Gastrocnemius medialis (tissue), 4 donors: ENCODE measurements around the gene LRCH1. TPM values are rescaled to one million over a fixed set of nuclear protein-coding genes. Genes with fewer than 3 reads are reported as not detected.

ENCODE experiments used
- ATAC-seq, 2 donors: fragments of 150-250 bp; one replicate each; pipeline ENCODE4 v1.9.1; 2016
- DNase-seq, 2 donors: peaks; one replicate each; pipeline ENCODE4 v3.0.0-alpha.2; 2019
- H3K27ac ChIP-seq, 4 donors: fragments of 200-600 bp; sonication (generic); 1 replicate in 1 of 4; 2 replicates in 3 of 4; pipeline ENCODE4 v1.5.1; 2016 to 2018; ENCODE audit warnings: mild to moderate bottlenecking in 2 of 4, moderate library complexity in 1 of 4
- H3K27me3 ChIP-seq, 3 donors: fragments of 200-600 bp; sonication (generic) in 2 of 3; 1 replicate in 1 of 3; 2 replicates in 2 of 3; pipeline versions ENCODE4 v1.5.1 to v1.6.0; 2016 to 2019; ENCODE audit warnings: mild to moderate bottlenecking in 1 of 3, moderate library complexity in 1 of 3
- H3K36me3 ChIP-seq, 2 donors: fragments of 200-600 bp; sonication (generic) in 1 of 2; one replicate each; pipeline ENCODE4 v1.5.1; 2017 to 2018
- H3K4me1 ChIP-seq, 2 donors: fragments of 200-600 bp; sonication (generic) in 1 of 2; one replicate each; pipeline ENCODE4 v1.5.1; 2016 to 2017; ENCODE audit warnings: mild to moderate bottlenecking in 2 of 2
- H3K4me3 ChIP-seq, 4 donors: fragments of 200-600 bp; sonication (generic) in 3 of 4; 1 replicate in 1 of 4; 2 replicates in 3 of 4; pipeline ENCODE4 v1.5.1; 2016 to 2019; ENCODE audit warnings: mild to moderate bottlenecking in 2 of 4
- H3K9me3 ChIP-seq, 3 donors: fragments of 200-600 bp; sonication (generic) in 2 of 3; 1 replicate in 1 of 3; 2 replicates in 2 of 3; pipeline ENCODE4 v1.5.1; 2016 to 2019
- CTCF ChIP-seq, 5 experiments: fragments of 450-650 bp in 3 of 5; fragments of 200-600 bp in 2 of 5; sonication (generic) in 2 of 5; IDR thresholded peaks in 4 of 5; conservative IDR thresholded peaks in 1 of 5; 1 replicate in 4 of 5; 2 replicates in 1 of 5; pipeline ENCODE4 v1.5.1; 2016 to 2019; ENCODE audit warnings: antibody characterized with exemption in 5 of 5, mild to moderate bottlenecking in 3 of 5, moderate library complexity in 3 of 5
- POLR2A ChIP-seq, 2 donors: fragments of 450-650 bp; IDR thresholded peaks; one replicate each; pipeline ENCODE4 v1.6.1; 2017; ENCODE audit warnings: antibody characterized with exemption in 2 of 2, mild to moderate bottlenecking in 2 of 2, moderate library complexity in 2 of 2
- in situ Hi-C, 4 donors: fragments of 200-750 bp; cut with MboI; loops; one replicate each; pipeline versions ENCODE4 v1.15.0 to v1.8.0; 2017; ENCODE audit warnings: low sequenced_read_pairs in 4 of 4
- intact Hi-C: fragments of 100-400 bp; cut with DNase I; formaldehyde crosslinking; loops from one replicate; pipeline ENCODE4 v1.15.1; 2023; ENCODE audit warnings: low total_unique reads
- total RNA-seq, 4 donors: library from RNA; depleted of rRNA; stranded (reverse); fragments of >200 nt; gene quantifications; one replicate each; pipeline versions ENCODE4 v1.1.0 to v1.2.3, GENCODE V29; 2016

The LRCH1 gene
- total RNA-seq, 4 donors from 2014 or later = 3.4 to 5.0 (median 3.9) TPM

- H3K27ac ChIP-seq = no peak overlapping the region
- no peaks in the 10 kb centered on the region for H3K36me3 ChIP-seq
- peaks cover 0 to 7% of the 10 kb centered on the region in 2 donors for H3K4me1 ChIP-seq
- H3K27me3 ChIP-seq = no peaks in the 10 kb centered on the region
- TF ChIP-seq CTCF (IDR thresholded peaks at IDR 0.05 in 4 of 5, conservative IDR thresholded peaks at IDR 0.05 in 1 of 5) (no peak), POLR2A (IDR thresholded peaks at IDR 0.05) (no peak)
- DNase-seq = no peak
- in situ Hi-C loops (no loop called here), intact Hi-C loops (no loop called here)
- H3K9me3 ChIP-seq = no peaks in the 10 kb centered on the region
- ATAC-seq = no peak
- no peak overlapping the region for H3K4me3 ChIP-seq
These were observed 31.5 kb upstream of the LRCH1 start for GRCh38 chr13:46521486-46521885.

GRCh38 chr13:46521921-46522747 lies 30.8 kb upstream of the LRCH1 start:
- Histone ChIP-seq H3K4me3 (no peak overlapping the region), H3K27me3 (no peaks in the 10 kb centered on the region), H3K27ac (no peak overlapping the region), H3K9me3 (no peaks in the 10 kb centered on the region), H3K36me3 (no peaks in the 10 kb centered on the region), H3K4me1 (peaks cover 0 to 4% of the 10 kb centered on the region in 2 donors)
- TF ChIP-seq CTCF (IDR thresholded peaks at IDR 0.05 in 4 of 5, conservative IDR thresholded peaks at IDR 0.05 in 1 of 5) (no peak), POLR2A (IDR thresholded peaks at IDR 0.05) (no peak)
- DNase-seq (no peak), ATAC-seq (no peak)
- in situ Hi-C loops (no loop called here), intact Hi-C loops (no loop called here)

GRCh38 chr13:46522748-46523030 lies 30.3 kb upstream of the LRCH1 start:
- no peaks in the 10 kb centered on the region for H3K9me3 ChIP-seq
- no peaks in the 10 kb centered on the region for H3K36me3 ChIP-seq
- no peak for ATAC-seq
- no peaks in the 10 kb centered on the region for H3K27me3 ChIP-seq
- TF ChIP-seq CTCF (IDR thresholded peaks at IDR 0.05 in 4 of 5, conservative IDR thresholded peaks at IDR 0.05 in 1 of 5) (no peak), POLR2A (IDR thresholded peaks at IDR 0.05) (no peak)
- in situ Hi-C loops (no loop called here), intact Hi-C loops (no loop called here)
- DNase-seq = no peak
- no peak overlapping the region for H3K4me3 ChIP-seq
- H3K4me1 ChIP-seq = peaks cover 0 to 3% of the 10 kb centered on the region in 2 donors
- no peak overlapping the region for H3K27ac ChIP-seq

- Histone ChIP-seq H3K4me1 (peaks cover 0 to 3% of the 10 kb centered on the region in 2 donors), H3K4me3 (no peak overlapping the region), H3K36me3 (no peaks in the 10 kb centered on the region), H3K27me3 (no peaks in the 10 kb centered on the region), H3K27ac (no peak overlapping the region), H3K9me3 (no peaks in the 10 kb centered on the region)
- ATAC-seq = no peak
- in situ Hi-C loops = no loop called here
- no peak for DNase-seq
- TF ChIP-seq POLR2A (IDR thresholded peaks at IDR 0.05) (no peak), CTCF (IDR thresholded peaks at IDR 0.05 in 4 of 5, conservative IDR thresholded peaks at IDR 0.05 in 1 of 5) (no peak)
- intact Hi-C loops = no loop called here
These were observed 28.8 kb upstream of the LRCH1 start for GRCh38 chr13:46523972-46524752.
